ENCODE results near the gene FAT3.

Gene FAT3

DNA sequence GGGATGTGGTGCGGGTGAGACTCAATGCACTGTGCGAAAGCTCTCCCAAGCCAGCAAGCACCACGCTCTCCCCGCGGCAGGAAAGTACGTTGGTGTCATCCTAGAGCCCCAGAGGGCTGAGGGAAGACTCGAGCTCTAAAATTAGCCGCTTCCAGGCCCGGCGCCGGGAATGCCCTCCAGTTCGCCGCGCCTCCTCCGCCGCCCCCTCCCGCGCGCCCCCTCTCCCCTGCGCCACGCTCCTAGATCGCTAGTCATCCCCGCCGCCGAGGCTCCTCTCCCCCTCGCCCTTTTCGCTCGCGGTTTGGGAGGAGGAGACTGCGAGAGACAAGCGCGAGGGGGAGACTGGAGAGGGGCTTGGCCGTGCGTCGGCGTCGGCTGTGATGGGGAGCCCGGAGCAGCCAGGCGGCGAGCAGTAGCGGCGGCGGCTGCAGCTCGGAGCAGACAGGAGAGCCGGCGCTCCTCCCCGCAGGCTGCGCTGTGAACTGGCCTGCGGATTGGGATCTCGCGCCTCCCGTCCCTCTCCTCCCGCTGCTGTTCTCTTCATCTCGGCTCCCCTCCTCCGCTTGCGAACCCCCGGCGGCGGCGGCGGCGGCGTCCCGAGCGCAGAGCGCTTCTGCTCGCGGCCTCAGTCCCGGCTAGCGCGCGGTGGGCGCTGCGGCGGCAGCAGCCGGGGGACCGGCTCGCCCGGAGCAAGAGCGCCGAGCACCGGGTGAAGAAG is at the start of gene FAT3:
Gene FAT3 (plus strand): TSS at position 412 of the 718 bp plus-strand sequence. CDS start 127,295 bp downstream, outside the sequence.
- DNase-seq = no peak

GRCh38 chr11:92179017-92179670 is 45.5 kb upstream of the FAT3 start:
- DNase-seq = no peak

DNA sequence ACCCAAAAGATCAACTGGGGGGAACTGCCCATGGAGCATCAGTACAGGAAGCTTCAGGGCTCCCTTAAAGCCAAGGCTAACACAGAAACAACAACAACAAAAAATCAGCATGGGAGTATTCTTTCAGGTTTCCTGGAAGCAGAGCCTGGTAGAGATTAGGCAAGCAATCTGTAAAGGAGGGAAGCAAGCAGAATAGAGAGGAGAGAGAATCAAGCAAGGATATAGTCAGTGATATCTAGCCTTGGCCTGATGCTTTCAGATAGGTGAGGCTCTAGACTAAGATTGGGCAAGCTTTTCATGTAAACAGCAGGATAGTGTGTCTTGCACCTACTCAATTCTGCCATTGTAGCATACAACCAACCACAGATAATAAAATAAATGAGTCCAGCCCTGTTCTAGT is 44.4 kb upstream of the FAT3 start:
- no peak for DNase-seq

DNA sequence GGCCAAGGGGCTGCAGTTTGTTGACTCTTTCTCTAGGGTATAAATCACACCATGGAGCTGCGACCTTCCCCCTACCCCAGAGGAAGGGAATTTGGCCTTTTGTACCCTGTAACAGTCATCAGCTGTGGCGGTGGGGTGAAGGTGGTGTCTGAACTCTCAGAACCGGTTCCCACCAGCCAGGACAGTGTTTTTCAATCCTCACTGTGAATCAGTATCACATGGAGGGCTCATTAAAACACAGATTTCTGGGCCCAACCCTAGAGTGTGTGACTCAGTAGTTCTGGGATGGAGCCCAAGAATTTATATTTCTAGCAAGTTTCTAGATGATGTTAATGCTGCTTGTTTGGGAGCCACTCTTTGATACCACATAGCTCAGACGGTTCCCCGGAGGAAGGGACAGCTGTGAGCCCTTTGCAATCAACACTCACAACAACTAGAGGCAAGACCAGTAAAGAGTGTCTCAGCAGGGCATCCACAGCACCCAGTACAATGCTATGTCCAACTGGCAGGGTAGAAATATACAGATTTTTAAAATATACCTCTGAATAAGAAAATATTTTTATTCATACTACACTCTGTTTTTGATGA is 43.9 kb upstream of the FAT3 start:
- no peak for DNase-seq

- DNase-seq = no peak
Measured at GRCh38 chr11:92190535-92191206, 33.9 kb upstream of the FAT3 start.

- DNase-seq = no peak
Measured at GRCh38 chr11:92192141-92192540, 32.5 kb upstream of the FAT3 start.

DNA sequence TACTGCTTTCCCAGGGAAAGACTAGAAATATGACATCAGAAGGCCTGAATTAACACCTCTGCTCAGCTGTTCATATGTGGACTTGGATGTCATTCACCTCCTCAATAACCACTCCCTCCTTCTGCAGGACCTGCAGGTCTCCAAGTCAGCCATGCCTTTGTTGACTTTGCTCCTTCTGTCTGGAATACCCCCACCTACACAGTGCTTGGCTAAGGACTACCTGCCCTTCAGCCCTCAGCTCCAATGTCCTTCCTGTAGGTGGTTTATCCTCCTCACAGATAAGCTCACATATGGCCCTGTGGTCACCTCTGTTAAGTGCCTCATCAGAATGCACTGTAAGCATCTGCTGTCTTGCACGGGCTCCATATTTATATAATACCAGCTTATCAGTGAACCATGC is 26.4 kb upstream of the FAT3 start:
- no peak for DNase-seq

DNA sequence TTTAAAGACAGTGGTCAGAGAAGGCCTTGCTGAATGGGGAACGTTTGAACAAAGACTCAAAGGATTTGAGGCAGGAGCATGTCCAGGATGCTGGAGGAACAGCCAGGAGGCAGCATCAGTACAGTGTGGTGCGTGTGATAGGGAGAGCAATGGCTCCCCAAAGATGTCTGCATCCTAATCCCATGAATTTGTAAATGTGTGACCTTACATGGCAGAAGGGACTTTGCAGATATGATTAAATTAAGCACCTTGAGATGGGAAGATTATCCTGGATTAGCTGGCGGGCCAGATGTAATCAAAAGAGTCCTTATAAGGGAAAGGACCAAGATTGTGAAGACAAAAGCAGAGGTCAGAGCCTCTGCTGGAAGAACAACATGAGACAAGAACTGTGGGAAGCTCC is 24.6 kb upstream of the FAT3 start:
- DNase-seq = no peak

DNA sequence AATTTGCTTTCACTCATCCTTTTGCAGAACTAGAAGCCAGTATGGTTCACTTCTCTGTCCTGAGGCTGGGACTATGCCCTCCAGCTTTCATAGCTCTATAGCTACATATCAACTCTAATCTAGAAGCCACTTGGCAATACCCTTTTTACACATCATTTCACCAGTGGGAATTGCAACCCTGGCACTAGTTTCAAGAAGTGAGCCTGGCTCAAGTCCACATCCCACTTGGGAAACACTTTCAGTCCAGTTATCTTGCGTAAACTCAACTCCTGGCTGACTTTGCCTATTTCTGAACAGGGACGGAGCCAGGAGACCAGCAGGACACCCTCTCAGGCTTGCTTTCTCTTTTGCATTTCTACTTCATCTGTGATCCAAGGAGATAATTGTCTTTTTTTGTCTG is 19.9 kb upstream of the FAT3 start:
- DNase-seq = no peak

DNA sequence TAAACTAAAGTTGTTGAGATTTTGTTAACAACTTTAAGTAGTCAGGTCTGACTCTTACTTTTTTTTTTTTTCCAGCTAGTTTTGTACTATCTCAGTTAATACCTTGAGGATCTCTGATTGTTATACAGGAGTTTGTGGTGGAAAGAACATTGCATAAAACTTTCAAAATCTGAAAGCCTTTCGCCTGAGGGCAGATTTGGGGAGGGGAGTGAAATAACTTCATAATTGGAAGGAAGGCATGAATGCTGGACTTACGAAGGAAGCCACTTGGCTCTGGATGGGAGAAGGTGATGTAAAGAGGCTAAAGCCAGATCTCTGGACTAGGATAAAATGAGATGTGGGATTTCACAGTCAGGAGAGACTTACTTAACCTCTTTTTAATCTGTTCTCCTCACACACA is 18.2 kb upstream of the FAT3 start:
- DNase-seq = no peak

- no peak for DNase-seq
Measured at GRCh38 chr11:92211576-92212167, 12.9 kb upstream of the FAT3 start.

DNA sequence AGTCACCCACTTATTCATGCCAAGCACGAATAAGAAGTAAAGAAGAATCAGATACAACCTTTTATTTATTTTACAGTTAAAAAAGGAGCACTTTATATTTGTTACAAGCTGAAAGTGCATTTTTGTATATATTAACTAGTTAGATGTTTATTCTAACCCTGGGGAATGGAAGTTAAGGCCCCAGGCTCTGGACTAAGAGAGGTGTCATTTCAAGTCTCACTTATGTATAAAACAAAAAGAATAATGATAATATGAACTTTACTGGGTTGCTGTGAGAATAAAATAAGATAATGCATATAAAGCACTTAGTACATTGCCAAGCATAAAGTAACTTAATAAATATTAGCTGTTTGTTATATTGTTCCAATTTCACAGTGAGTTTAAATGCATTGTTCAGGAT is 12.1 kb upstream of the FAT3 start:
- no peak for DNase-seq

DNA sequence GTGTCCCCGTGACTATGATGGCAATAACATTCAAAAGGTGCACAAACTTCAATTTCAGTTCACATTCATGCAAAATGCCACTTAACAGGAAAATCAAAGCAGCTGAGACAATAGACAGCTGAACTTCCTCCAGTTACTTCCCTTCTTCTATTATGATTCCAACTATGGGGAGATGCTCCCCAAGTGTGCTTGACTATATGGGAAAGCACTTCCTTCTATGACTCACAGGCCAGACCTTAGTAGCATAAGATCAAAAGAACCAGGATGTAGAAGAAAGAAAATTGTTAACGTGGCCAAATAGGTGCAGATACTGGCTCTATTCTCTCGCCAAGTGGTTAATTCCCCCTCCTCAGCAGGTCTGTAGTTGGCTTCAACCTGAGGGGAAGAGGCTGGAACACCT is 7.8 kb upstream of the FAT3 start:
- no peak for DNase-seq

DNA sequence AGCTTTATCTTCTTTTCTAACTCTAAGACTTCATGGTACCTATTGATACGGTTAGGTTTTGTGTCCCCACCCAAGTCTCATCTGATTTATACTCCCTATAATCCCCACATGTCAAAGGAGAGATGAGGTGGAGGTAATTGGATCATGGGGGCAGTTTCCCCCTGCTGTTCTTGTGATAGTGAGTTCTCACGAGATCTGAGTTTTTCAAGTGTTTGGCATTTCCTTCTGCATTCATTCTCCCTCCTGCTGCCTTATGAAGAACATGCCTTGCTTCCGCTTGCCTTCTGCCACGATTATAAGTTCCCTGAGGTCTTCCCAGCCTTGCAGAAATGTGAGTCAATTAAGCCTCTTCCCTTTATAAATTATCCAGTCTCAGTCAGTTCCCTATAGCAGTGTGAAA is 5.1 kb upstream of the FAT3 start:
- DNase-seq = no peak

GRCh38 chr11:92222701-92223100 is 1.9 kb upstream of the FAT3 start:
- DNase-seq = no peak

DNA sequence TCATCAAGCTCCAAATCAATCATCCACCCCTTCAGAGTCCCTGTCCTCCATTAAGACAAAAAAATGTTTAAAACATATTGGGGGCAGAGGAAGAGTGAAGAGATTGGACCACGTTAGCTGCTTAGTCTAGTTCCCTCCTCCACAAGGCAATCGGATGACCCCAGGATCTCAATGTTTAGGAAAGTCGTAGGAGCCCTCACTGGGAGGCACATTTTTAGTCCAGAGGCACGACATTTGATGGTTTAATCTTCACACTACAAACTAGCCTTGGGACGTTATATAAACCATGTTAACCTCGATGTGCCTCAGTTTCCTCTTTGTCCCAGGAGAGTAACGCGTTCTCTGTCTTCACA is 588 bp upstream of the FAT3 start:
- DNase-seq = no peak

DNA sequence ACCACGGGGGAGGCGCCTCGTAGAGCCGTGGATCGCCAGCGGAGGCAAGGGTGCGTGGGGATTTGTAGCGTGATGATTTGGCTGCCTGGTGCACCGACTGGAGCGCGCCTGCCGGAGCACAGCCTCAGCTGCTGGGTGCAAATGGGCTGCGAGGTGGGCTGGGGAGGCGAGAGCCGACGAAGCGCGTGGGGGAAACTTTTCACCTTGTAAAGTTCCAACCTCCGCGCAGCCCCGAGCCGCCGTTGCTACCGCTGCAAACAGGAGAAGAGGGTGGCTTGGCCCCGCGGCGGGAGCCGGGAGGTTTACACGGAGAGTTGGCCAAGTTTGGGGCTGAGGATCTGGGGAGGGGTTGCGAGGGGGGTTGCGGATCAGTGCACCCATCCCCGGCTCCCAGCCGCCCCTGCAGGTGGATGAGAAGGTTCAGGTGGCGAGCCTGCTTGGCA is 528 bp downstream of the FAT3 start:
- DNase-seq = no peak

- DNase-seq = no peak
Measured at GRCh38 chr11:92225568-92226330, 1.1 kb downstream of the FAT3 start.

- no peak for DNase-seq
Measured at GRCh38 chr11:92226331-92227229, 2.0 kb downstream of the FAT3 start.

- no peak for DNase-seq
Measured at GRCh38 chr11:92227230-92227814, 2.7 kb downstream of the FAT3 start.
